Osteoblast (primary cell): ENCODE results near the gene OLFML1. TPM values are rescaled to one million over a fixed set of nuclear protein-coding genes. Genes with fewer than 3 reads are reported as not detected.

Experiments used
- DNase-seq: peaks from one replicate; pipeline ENCODE4 v3.0.0; 2011; ENCODE audit warnings: low spot score, mixed read lengths; ENCODE audit not compliant: insufficient read length; ENCODE audit errors: missing footprints
- H2AFZ ChIP-seq: 2 replicates; pipeline ENCODE4 v1.6.0; 2011; ENCODE audit warnings: mild to moderate bottlenecking, low read length
- H3K27ac ChIP-seq: 2 replicates; pipeline ENCODE4 v1.5.1; 2011; ENCODE audit warnings: mild to moderate bottlenecking, low read depth, low read length, moderate library complexity
- H3K27me3 ChIP-seq: 2 replicates; pipeline ENCODE4 v1.6.0; 2012; ENCODE audit warnings: mild to moderate bottlenecking, control low read depth, inconsistent platforms, low read length, moderate library complexity; ENCODE audit not compliant: insufficient read depth
- H3K36me3 ChIP-seq: 2 replicates; pipeline ENCODE4 v1.5.1; 2011; ENCODE audit warnings: mild to moderate bottlenecking, low read length, control low read depth, moderate library complexity; ENCODE audit not compliant: insufficient read depth
- H3K4me1 ChIP-seq: 2 replicates; pipeline ENCODE4 v1.5.1; 2011; ENCODE audit warnings: mild to moderate bottlenecking, low read length, control low read depth, moderate library complexity; ENCODE audit not compliant: insufficient read depth
- H3K4me2 ChIP-seq: 2 replicates; pipeline ENCODE4 v1.6.0; 2011; ENCODE audit warnings: mild to moderate bottlenecking, low read length; ENCODE audit not compliant: insufficient read depth
- H3K4me3 ChIP-seq: fragments of 200-600 bp; sonication (generic); 3 replicates; pipeline ENCODE4 v1.5.1; 2012; ENCODE audit warnings: mild to moderate bottlenecking, low read length, inconsistent platforms; ENCODE audit not compliant: insufficient read depth
- H3K79me2 ChIP-seq: 2 replicates; pipeline ENCODE4 v1.6.0; 2012; ENCODE audit warnings: mild to moderate bottlenecking, low read length, control low read depth, inconsistent platforms; ENCODE audit not compliant: insufficient read depth
- H3K9me3 ChIP-seq: 2 replicates; pipeline ENCODE4 v1.5.1; 2011; ENCODE audit warnings: low read depth, low read length, control low read depth
- H4K20me1 ChIP-seq: 2 replicates; pipeline ENCODE4 v1.6.0; 2012; ENCODE audit warnings: mild to moderate bottlenecking, low read length, control low read depth; ENCODE audit not compliant: insufficient read depth
- CTCF ChIP-seq: IDR thresholded peaks from 2 replicates; pipeline ENCODE4 v1.5.1; 2011; ENCODE audit warnings: mild to moderate bottlenecking, low read depth, low read length, moderate library complexity; ENCODE audit errors: extremely low read depth
- total RNA-seq: library from RNA; depleted of rRNA; stranded (reverse); fragments of >200 nt; gene quantifications from 2 replicates; pipeline ENCODE4 v1.2.3, GENCODE V29; 2012

OLFML1 gene
- total RNA-seq, 1 donor, result 20.3 TPM

- H3K79me2 ChIP-seq, result no peaks in the 10 kb centered on the region
- no peaks in the 10 kb centered on the region for H4K20me1 ChIP-seq
- no peaks in the 10 kb centered on the region for H3K27me3 ChIP-seq
- no peak for TF ChIP-seq CTCF
- no peak overlapping the region for H3K27ac ChIP-seq
- H3K4me2 ChIP-seq, result no peak overlapping the region
- H3K9me3 ChIP-seq, result no peaks in the 10 kb centered on the region
- no peak overlapping the region for H2AFZ ChIP-seq
- H3K36me3 ChIP-seq, result no peaks in the 10 kb centered on the region
- no peak for DNase-seq
- no peak overlapping the region for H3K4me3 ChIP-seq
- H3K4me1 ChIP-seq, result no peaks in the 10 kb centered on the region
Observed at GRCh38 chr11:7499081-7499480, 13.8 kb downstream of the OLFML1 start.

GRCh38 chr11:7500251-7500650, 14.9 kb downstream of the OLFML1 start:
- Histone ChIP-seq H4K20me1 (no peaks in the 10 kb centered on the region), H3K36me3 (no peaks in the 10 kb centered on the region), H3K4me2 (no peak overlapping the region), H3K4me3 (no peak overlapping the region), H3K27me3 (no peaks in the 10 kb centered on the region), H2AFZ (no peak overlapping the region), H3K79me2 (no peaks in the 10 kb centered on the region), H3K4me1 (no peaks in the 10 kb centered on the region), H3K27ac (no peak overlapping the region), H3K9me3 (no peaks in the 10 kb centered on the region)
- TF ChIP-seq CTCF, result no peak
- DNase-seq, result no peak

DNA sequence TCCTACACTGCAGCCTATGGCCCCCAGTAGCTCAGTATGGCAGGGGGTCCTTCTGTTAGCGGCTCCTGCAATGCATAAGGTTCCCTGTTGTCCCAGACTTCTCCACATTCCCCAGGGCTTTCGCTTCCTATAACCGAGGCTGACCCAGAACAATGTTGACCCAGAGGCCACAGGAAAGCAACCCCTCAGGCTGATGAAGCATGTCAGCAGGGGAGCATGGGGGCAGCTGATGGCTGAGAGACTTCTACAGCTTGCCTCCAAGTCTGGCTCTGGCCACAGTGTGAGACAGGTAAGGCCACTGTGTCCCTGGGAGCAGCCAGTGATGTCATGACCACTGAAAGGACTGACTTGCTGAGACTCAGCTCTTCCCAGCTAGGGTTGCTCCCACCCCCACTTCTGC, 15.9 kb downstream of the OLFML1 start:
- H3K36me3 ChIP-seq, result no peaks in the 10 kb centered on the region
- H2AFZ ChIP-seq, result no peak overlapping the region
- no peaks in the 10 kb centered on the region for H4K20me1 ChIP-seq
- no peak for DNase-seq
- H3K4me2 ChIP-seq, result no peak overlapping the region
- no peaks in the 10 kb centered on the region for H3K9me3 ChIP-seq
- no peaks in the 10 kb centered on the region for H3K27me3 ChIP-seq
- no peak for TF ChIP-seq CTCF
- H3K4me3 ChIP-seq, result no peak overlapping the region
- H3K79me2 ChIP-seq, result no peaks in the 10 kb centered on the region
- no peak overlapping the region for H3K27ac ChIP-seq
- no peaks in the 10 kb centered on the region for H3K4me1 ChIP-seq

GRCh38 chr11:7501894-7502293, 16.6 kb downstream of the OLFML1 start:
- Histone ChIP-seq H3K4me2 (no peak overlapping the region), H3K9me3 (no peaks in the 10 kb centered on the region), H3K79me2 (no peaks in the 10 kb centered on the region), H2AFZ (no peak overlapping the region), H4K20me1 (no peaks in the 10 kb centered on the region), H3K36me3 (no peaks in the 10 kb centered on the region), H3K27me3 (no peaks in the 10 kb centered on the region), H3K4me1 (no peaks in the 10 kb centered on the region), H3K27ac (no peak overlapping the region), H3K4me3 (no peak overlapping the region)
- no peak for TF ChIP-seq CTCF
- no peak for DNase-seq
